Subcutaneous adipose tissue (tissue), 4 donors: Measurements from ENCODE around the gene MYBPHL. TPM values are rescaled to one million over a fixed set of nuclear protein-coding genes. Genes with fewer than 3 reads are reported as not detected.

ENCODE experiments used
- CTCF ChIP-seq: fragments of 450-650 bp; IDR thresholded peaks from one replicate; pipeline ENCODE4 v1.5.1; 2016; ENCODE audit warnings: low read depth, mild to moderate bottlenecking, control low read depth, antibody characterized with exemption, moderate library complexity
- total RNA-seq, 4 donors: library from RNA; depleted of rRNA; stranded (reverse); fragments of >200 nt; gene quantifications; one replicate each; pipeline ENCODE4 v1.1.0, GENCODE V29; 2016

MYBPHL gene
- total RNA-seq, 4 donors from 2014 or later, result not detected

- no peak for TF ChIP-seq CTCF
These were observed 22.8 kb downstream of the MYBPHL start for GRCh38 chr1:109283748-109284600.

GRCh38 chr1:109282952-109283747, 23.7 kb downstream of the MYBPHL start, which contains the start of gene PSRC1:
Gene PSRC1 (minus strand): TSS chr1:109283145.
- TF ChIP-seq CTCF, result no peak

DNA sequence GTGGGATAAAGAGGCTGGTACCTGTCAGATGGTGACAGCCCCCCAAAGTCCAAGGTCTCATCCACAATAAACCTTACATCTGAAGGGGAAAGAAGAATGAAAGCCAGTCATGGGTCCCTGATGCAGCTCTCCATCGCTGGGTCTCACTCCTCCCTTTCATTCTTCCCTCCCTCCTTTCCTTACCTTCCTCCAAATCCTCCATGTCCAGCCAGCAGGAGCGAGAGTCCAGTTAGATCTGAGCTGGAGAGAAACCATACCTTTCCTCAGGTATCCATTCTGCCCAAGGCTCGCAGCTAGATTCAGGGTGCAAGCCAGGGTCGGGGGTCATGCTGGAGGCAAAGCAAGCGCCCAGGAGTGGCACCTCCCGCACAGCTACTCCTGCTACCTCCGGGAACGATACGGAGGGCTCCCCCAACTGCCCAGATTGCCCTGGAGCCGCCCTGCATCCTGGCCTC, 24.3 kb downstream of the MYBPHL start:
- TF ChIP-seq CTCF, result no peak

DNA sequence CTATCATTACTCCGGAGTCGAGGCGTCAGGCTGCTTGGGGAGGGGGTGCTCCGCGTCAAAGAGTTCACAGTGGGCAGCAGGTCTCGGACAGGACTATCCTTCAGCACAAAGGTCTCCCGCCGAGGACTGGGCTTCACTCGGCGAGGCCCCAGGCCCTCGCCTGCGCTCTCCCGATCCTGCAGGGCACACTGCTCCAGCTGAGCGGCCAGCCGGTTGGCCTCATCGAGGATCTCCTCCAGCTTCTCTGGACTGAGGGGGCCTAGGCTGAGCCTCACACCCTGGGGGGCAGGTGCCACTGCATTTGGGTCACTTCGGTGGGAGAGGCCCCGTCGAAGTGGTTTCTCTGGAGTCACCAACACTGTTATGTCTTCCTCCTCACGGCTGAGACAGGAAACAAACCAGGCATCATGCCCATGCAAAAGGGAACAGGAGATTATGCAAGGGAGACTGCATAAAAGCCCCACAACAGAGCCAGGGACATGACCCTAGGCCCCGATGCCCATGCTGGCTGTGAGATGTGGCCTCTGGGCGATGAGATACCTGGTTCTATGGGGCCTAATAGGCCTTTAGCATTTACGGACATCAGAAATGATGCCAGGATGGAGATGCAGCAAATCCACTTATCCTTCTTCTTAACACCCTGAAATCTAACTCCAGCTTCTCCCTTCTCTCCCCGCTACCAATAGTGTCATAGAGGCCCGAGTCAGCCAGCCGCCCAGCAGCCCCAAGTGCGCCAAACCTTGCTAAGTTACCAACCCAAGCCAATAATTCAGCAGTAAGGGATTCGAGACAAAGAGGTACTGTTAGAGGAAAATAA, 24.9 kb downstream of the MYBPHL start:
- TF ChIP-seq CTCF, result no peak

- no peak for TF ChIP-seq CTCF
These were observed 25.9 kb downstream of the MYBPHL start for GRCh38 chr1:109280862-109281261.

DNA sequence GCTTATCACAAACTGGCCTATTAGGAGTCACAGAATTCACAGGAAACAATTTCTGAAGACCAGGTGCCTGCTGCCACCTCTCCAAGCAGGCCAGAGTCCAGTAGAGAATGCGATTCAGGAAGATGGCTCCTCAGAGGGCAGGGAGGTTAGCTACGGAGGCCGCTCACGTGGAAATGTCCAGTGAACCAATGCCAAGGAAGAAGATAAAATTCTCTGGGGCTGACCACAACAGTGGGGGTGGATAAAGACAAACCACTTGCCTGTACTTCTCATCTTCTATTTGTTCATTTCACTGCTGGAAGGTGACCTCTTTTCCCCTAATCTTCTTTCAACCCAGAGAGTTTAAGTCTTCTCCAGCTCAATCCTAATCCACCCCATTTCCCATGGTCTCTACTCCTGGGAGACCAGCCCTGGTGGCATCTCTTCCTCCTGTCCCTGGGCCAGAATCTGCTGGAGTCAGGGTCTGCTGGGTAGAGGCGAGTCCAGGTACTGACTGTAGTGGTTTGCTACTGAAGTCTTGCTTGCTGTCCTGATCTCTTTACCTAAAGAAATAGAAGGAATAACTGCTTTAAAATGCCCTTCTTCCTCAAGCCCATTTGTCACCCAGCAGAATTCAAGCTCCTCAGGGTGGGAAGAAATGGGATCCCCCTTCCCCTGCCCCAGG, 27.1 kb downstream of the MYBPHL start:
- TF ChIP-seq CTCF, result no peak
